ENCODE measurements around the gene CFDP1.

CFDP1 gene

GRCh38 chr16:75402821-75403475 lies 30.4 kb downstream of the CFDP1 start:
- DNase-seq, result peak; percentile 31 to 45

- DNase-seq, result no peak
These were observed 31.0 kb downstream of the CFDP1 start for GRCh38 chr16:75402159-75402820.

GRCh38 chr16:75401691-75402090 lies 31.6 kb downstream of the CFDP1 start:
- DNase-seq, result no peak

- no peak for DNase-seq
These were observed 35.0 kb downstream of the CFDP1 start for GRCh38 chr16:75398333-75398732.

GRCh38 chr16:75394941-75395340 lies 38.4 kb downstream of the CFDP1 start:
- no peak for DNase-seq

- DNase-seq, result no peak
These were observed 40.4 kb downstream of the CFDP1 start for GRCh38 chr16:75392906-75393305.

GRCh38 chr16:75390926-75391653 lies 42.2 kb downstream of the CFDP1 start:
- no peak for DNase-seq

GRCh38 chr16:75389096-75389690 lies 44.1 kb downstream of the CFDP1 start:
- no peak for DNase-seq

GRCh38 chr16:75387951-75388350 lies 45.4 kb downstream of the CFDP1 start:
- DNase-seq, result no peak

GRCh38 chr16:75385507-75386152 lies 47.7 kb downstream of the CFDP1 start:
- peak; percentile 80 to 86 for DNase-seq

GRCh38 chr16:75383141-75383540 lies 50.2 kb downstream of the CFDP1 start:
- no peak for DNase-seq

GRCh38 chr16:75382611-75383010 lies 50.7 kb downstream of the CFDP1 start:
- DNase-seq, result no peak

GRCh38 chr16:75380870-75381269 lies 52.4 kb downstream of the CFDP1 start:
- no peak for DNase-seq

- peak; percentile 69 to 74 for DNase-seq
These were observed 53.1 kb downstream of the CFDP1 start for GRCh38 chr16:75379911-75380847.

- DNase-seq, result no peak
These were observed 54.0 kb downstream of the CFDP1 start for GRCh38 chr16:75379339-75379738.

GRCh38 chr16:75378616-75379015 lies 54.7 kb downstream of the CFDP1 start:
- no peak for DNase-seq

- peak in 1 of 2 experiments; percentile 1 for DNase-seq
These were observed 55.4 kb downstream of the CFDP1 start for GRCh38 chr16:75377729-75378386.

GRCh38 chr16:75376475-75377161 lies 56.7 kb downstream of the CFDP1 start:
- DNase-seq, result no peak

GRCh38 chr16:75374388-75374787 lies 58.9 kb downstream of the CFDP1 start:
- DNase-seq, result no peak

GRCh38 chr16:75372236-75372856 lies 61.0 kb downstream of the CFDP1 start:
- no peak for DNase-seq
